Activated CD4-positive, alpha-beta T cell treated with anti-CD3 and anti-CD28 coated beads for 24 hours (primary cell): Measurements from ENCODE around the gene SEPTIN1.
"Not testable (repeated sequence)": the region's sequence is repeated elsewhere in the genome, so short reads cannot be mapped to it uniquely, and the experiment has no call there.

Experiments used
- DNase-seq, 2 donors: peaks; one replicate each; pipeline ENCODE4 v3.0.0-alpha.2; 2020; ENCODE audit warnings: low read depth in 2 of 2

Gene SEPTIN1

GRCh38 chr16:30357715-30358576, 24.4 kb downstream of the SEPTIN1 start:
- DNase-seq: no peak

- no peak for DNase-seq
Measured at GRCh38 chr16:30357085-30357714, 25.2 kb downstream of the SEPTIN1 start.

- no peak for DNase-seq
Measured at GRCh38 chr16:30356401-30357084, 25.8 kb downstream of the SEPTIN1 start.

- no peak for DNase-seq
Measured at GRCh38 chr16:30355954-30356308, 26.4 kb downstream of the SEPTIN1 start.

- peak; percentile 80 to 87 for DNase-seq
Measured at GRCh38 chr16:30355144-30355953, 27.0 kb downstream of the SEPTIN1 start, which contains the start of gene CD2BP2. TSS of gene CD2BP2 (minus strand) at chr16:30355308. CDS start at chr16:30354681, 627 bp downstream.

GRCh38 chr16:30354423-30355143, 27.8 kb downstream of the SEPTIN1 start:
- no peak for DNase-seq

GRCh38 chr16:30353438-30354129, 28.8 kb downstream of the SEPTIN1 start:
- DNase-seq: no peak

- DNase-seq: no peak
Measured at GRCh38 chr16:30352488-30353401, 29.6 kb downstream of the SEPTIN1 start.

- no peak for DNase-seq
Measured at GRCh38 chr16:30351586-30352419, 30.6 kb downstream of the SEPTIN1 start.

GRCh38 chr16:30351001-30351441, 31.3 kb downstream of the SEPTIN1 start:
- DNase-seq: no peak

GRCh38 chr16:30350134-30350871, 32.1 kb downstream of the SEPTIN1 start:
- DNase-seq: no peak

GRCh38 chr16:30349675-30350074, 32.7 kb downstream of the SEPTIN1 start:
- DNase-seq: no peak

- DNase-seq: no peak
Measured at GRCh38 chr16:30348929-30349328, 33.4 kb downstream of the SEPTIN1 start.

- no peak for DNase-seq
Measured at GRCh38 chr16:30348113-30348512, 34.2 kb downstream of the SEPTIN1 start.

GRCh38 chr16:30346286-30346685, 36.1 kb downstream of the SEPTIN1 start:
- DNase-seq: no peak

- DNase-seq: not testable (repeated sequence)
Measured at GRCh38 chr16:30343491-30343820, 38.9 kb downstream of the SEPTIN1 start.

GRCh38 chr16:30342751-30343490, 39.4 kb downstream of the SEPTIN1 start:
- DNase-seq: no peak
